WTC11 (cell line): Measurements from ENCODE around the gene TFB1M. TPM values are rescaled to one million over a fixed set of nuclear protein-coding genes. Genes with fewer than 3 reads are reported as not detected.

Experiments
- ATAC-seq: fragments of 200-7000 bp; cut with Tn5 transposase; 2 replicates; pipeline ENCODE4 v1.10.0; 2021; ENCODE audit warnings: mild to moderate bottlenecking, moderate library complexity
- CTCF ChIA-PET: fragments of 300-600 bp; sonication (Branson Sonifier 250); formaldehyde crosslinking; loops from one replicate; lab custom pipeline; 2021; ENCODE audit warnings: antibody characterized with exemption; lab: Charles Lee
- POLR2A ChIA-PET: fragments of 350-600 bp; sonication (Branson Sonifier 250); formaldehyde crosslinking; loops from one replicate; lab custom pipeline; 2021; ENCODE audit warnings: antibody characterized with exemption; lab: Charles Lee
- DNase-seq: peaks from one replicate; pipeline ENCODE4 v3.0.0; 2021; ENCODE audit warnings: low spot score
- H3K27ac Mint-ChIP-seq: 2 replicates; pipeline ENCODE4 v1.8.0; 2021; ENCODE audit warnings: mixed read lengths
- H3K27me3 Mint-ChIP-seq: 2 replicates; pipeline ENCODE4 v1.8.0; 2021; ENCODE audit warnings: low read depth, mild to moderate bottlenecking, moderate library complexity, mixed read lengths
- H3K36me3 Mint-ChIP-seq: 2 replicates; pipeline ENCODE4 v1.8.0; 2021; ENCODE audit warnings: mixed read lengths
- H3K4me1 Mint-ChIP-seq: 2 replicates; pipeline ENCODE4 v1.8.0; 2022; ENCODE audit warnings: mixed read lengths
- H3K4me3 Mint-ChIP-seq: 2 replicates; pipeline ENCODE4 v1.8.0; 2021; ENCODE audit warnings: mild to moderate bottlenecking, moderate library complexity, mixed read lengths
- H3K9me3 Mint-ChIP-seq: 2 replicates; pipeline ENCODE4 v1.8.0; 2021; ENCODE audit warnings: mixed read lengths
- E2F1 ChIP-seq: sonication (generic); formaldehyde crosslinking; IDR thresholded peaks from 2 replicates; pipeline ENCODE4 v1.8.0; 2022; ENCODE audit warnings: mild to moderate bottlenecking, missing genetic modification reagents
- GABPB1 ChIP-seq: sonication (generic); formaldehyde crosslinking; IDR thresholded peaks from 2 replicates; pipeline ENCODE4 v1.8.1; 2023; ENCODE audit warnings: mild to moderate bottlenecking, missing genetic modification reagents
- GRHL2 ChIP-seq: fragments of 250-450 bp; sonication (Bioruptor Pico); IDR thresholded peaks from 2 replicates; pipeline ENCODE4 v1.8.0; 2022; ENCODE audit warnings: mild to moderate bottlenecking, moderate library complexity; ENCODE audit not compliant: insufficient replicate concordance, severe bottlenecking
- HMGA2 ChIP-seq: fragments of 250-450 bp; sonication (Bioruptor Pico); IDR thresholded peaks from 2 replicates; pipeline ENCODE4 v1.4.0; 2021; ENCODE audit warnings: mild to moderate bottlenecking, moderate library complexity
- HMGXB4 ChIP-seq: sonication (generic); formaldehyde crosslinking; IDR thresholded peaks from 2 replicates; pipeline ENCODE4 v1.8.1; 2023; ENCODE audit warnings: mild to moderate bottlenecking, moderate library complexity, missing genetic modification reagents
- IRF2 ChIP-seq: sonication (generic); formaldehyde crosslinking; IDR thresholded peaks from 2 replicates; pipeline ENCODE4 v1.8.0; 2022; ENCODE audit warnings: low read depth, missing genetic modification reagents, borderline replicate concordance
- NFATC4 ChIP-seq: fragments of 250-450 bp; sonication (Bioruptor Pico); IDR thresholded peaks from 2 replicates; pipeline ENCODE4 v1.9.0; 2021; ENCODE audit warnings: mild to moderate bottlenecking
- NFE2L1 ChIP-seq: sonication (generic); formaldehyde crosslinking; IDR thresholded peaks from 2 replicates; pipeline ENCODE4 v1.8.1; 2023; ENCODE audit warnings: missing genetic modification reagents
- NFYB ChIP-seq: sonication (generic); formaldehyde crosslinking; conservative IDR thresholded peaks from 2 replicates; pipeline ENCODE4 v1.8.0; 2022; ENCODE audit warnings: low read depth, missing genetic modification reagents
- NR2C2 ChIP-seq: sonication (generic); formaldehyde crosslinking; IDR thresholded peaks from 2 replicates; pipeline ENCODE4 v1.8.0; 2022; ENCODE audit warnings: mild to moderate bottlenecking, missing genetic modification reagents
- PREB ChIP-seq: sonication (generic); formaldehyde crosslinking; IDR thresholded peaks from 2 replicates; pipeline ENCODE4 v1.8.1; 2022; ENCODE audit warnings: mild to moderate bottlenecking, missing genetic modification reagents, moderate library complexity, borderline replicate concordance
- RELA ChIP-seq: sonication (generic); formaldehyde crosslinking; IDR thresholded peaks from 2 replicates; pipeline ENCODE4 v1.8.1; 2022; ENCODE audit warnings: missing genetic modification reagents, mild to moderate bottlenecking, borderline replicate concordance
- RORB ChIP-seq: fragments of 250-450 bp; sonication (Bioruptor Pico); IDR thresholded peaks from 2 replicates; pipeline ENCODE4 v1.9.0; 2021; ENCODE audit warnings: mild to moderate bottlenecking
- SP1 ChIP-seq: sonication (generic); formaldehyde crosslinking; conservative IDR thresholded peaks from 2 replicates; pipeline ENCODE4 v1.8.1; 2022; ENCODE audit warnings: missing genetic modification reagents
- TP53 ChIP-seq: sonication (generic); formaldehyde crosslinking; IDR thresholded peaks from 2 replicates; pipeline ENCODE4 v1.8.1; 2023; ENCODE audit warnings: mild to moderate bottlenecking, missing genetic modification reagents
- ZNF219 ChIP-seq: sonication (generic); formaldehyde crosslinking; IDR thresholded peaks from 2 replicates; pipeline ENCODE4 v1.8.0; 2023; ENCODE audit warnings: missing genetic modification reagents, mild to moderate bottlenecking, borderline replicate concordance
- ZNF317 ChIP-seq: sonication (generic); formaldehyde crosslinking; IDR thresholded peaks from 2 replicates; pipeline ENCODE4 v1.8.1; 2023; ENCODE audit warnings: low read depth, mild to moderate bottlenecking, moderate library complexity, missing genetic modification reagents, borderline replicate concordance
- ZNF671 ChIP-seq: fragments of 250-450 bp; sonication (Bioruptor Pico); IDR thresholded peaks from 2 replicates; pipeline ENCODE4 v1.8.0; 2021; ENCODE audit warnings: mild to moderate bottlenecking
- total RNA-seq: library from RNA; stranded (reverse); gene quantifications from 3 replicates; pipeline ENCODE4 v1.2.3, GENCODE V29; 2021
- TF ChIP-seq, protein P1 (sequence below): sonication (generic); formaldehyde crosslinking; IDR thresholded peaks from 2 replicates; pipeline ENCODE4 v1.8.0; 2022; ENCODE audit warnings: mild to moderate bottlenecking, missing genetic modification reagents
- TF ChIP-seq, protein P2 (sequence below): sonication (generic); formaldehyde crosslinking; conservative IDR thresholded peaks from 2 replicates; pipeline ENCODE4 v1.8.1; 2022; ENCODE audit warnings: mild to moderate bottlenecking, missing genetic modification reagents
- TF ChIP-seq, protein P3 (sequence below): sonication (generic); formaldehyde crosslinking; IDR thresholded peaks from 2 replicates; pipeline ENCODE4 v1.8.0; 2022; ENCODE audit warnings: mild to moderate bottlenecking, missing genetic modification reagents
- TF ChIP-seq, protein P4 (sequence below): fragments of 250-450 bp; sonication (Bioruptor Pico); IDR thresholded peaks from 2 replicates; pipeline ENCODE4 v2.1.2; 2022; ENCODE audit warnings: mild to moderate bottlenecking, moderate library complexity

The TFB1M gene
- total RNA-seq, 1 experiment from 2014 or later: 41.8 TPM

DNA sequence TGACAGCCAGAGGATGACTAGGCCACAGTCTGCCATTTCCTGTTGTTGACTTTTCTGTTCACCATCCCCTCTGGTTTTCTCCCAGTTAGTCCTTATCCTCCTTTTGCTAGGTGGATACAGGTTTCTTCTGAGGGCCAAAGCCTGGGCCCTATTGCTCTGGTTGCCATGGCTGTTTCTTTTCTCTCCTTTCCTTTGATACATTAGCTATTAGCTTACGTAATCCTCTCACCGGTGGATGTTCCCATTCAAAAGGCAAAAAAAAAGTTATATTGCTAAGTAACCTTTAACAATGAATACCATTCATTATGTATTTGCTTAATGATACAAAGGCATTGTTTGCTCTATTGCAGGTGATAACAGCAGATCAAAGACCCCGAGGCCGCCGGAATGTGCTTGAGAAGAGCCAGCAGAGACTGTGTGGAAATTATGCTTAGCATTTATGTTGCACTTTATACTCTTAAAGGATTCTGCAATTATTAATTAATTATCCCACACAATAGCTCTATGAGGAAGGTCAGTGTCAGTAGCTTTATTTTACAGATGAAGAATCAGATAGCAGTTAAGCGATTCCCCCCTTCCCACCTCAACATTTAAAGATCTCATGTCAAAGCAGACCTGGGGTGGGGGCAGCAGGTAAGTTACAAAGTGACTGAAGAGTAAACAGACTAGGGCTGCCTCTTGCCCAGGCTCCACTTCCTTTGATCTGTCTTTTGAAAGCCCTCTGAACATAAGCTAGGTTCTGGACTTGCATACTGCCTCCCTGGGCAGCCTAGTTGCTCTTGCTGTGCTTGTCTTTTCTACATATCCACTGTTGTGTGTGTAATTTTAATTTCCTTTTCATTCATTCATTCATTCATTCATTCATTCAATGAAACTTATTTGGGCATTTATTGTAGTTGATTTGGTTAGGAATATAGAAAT lies 14.5 kb upstream of the TFB1M start (continued):
- TF ChIP-seq, protein P1, sequence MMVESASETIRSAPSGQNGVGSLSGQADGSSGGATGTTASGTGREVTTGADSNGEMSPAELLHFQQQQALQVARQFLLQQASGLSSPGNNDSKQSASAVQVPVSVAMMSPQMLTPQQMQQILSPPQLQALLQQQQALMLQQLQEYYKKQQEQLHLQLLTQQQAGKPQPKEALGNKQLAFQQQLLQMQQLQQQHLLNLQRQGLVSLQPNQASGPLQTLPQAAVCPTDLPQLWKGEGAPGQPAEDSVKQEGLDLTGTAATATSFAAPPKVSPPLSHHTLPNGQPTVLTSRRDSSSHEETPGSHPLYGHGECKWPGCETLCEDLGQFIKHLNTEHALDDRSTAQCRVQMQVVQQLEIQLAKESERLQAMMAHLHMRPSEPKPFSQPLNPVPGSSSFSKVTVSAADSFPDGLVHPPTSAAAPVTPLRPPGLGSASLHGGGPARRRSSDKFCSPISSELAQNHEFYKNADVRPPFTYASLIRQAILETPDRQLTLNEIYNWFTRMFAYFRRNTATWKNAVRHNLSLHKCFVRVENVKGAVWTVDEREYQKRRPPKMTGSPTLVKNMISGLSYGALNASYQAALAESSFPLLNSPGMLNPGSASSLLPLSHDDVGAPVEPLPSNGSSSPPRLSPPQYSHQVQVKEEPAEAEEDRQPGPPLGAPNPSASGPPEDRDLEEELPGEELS (CRISPR knock-in tag): no peak
- TF ChIP-seq, protein P2, sequence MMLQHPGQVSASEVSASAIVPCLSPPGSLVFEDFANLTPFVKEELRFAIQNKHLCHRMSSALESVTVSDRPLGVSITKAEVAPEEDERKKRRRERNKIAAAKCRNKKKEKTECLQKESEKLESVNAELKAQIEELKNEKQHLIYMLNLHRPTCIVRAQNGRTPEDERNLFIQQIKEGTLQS (CRISPR knock-in tag): no peak
- TF ChIP-seq, protein P3, sequence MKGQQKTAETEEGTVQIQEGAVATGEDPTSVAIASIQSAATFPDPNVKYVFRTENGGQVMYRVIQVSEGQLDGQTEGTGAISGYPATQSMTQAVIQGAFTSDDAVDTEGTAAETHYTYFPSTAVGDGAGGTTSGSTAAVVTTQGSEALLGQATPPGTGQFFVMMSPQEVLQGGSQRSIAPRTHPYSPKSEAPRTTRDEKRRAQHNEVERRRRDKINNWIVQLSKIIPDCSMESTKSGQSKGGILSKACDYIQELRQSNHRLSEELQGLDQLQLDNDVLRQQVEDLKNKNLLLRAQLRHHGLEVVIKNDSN (CRISPR knock-in tag): no peak
- TF ChIP-seq ZNF219 (CRISPR knock-in tag) (no peak), NFE2L1 (CRISPR knock-in tag) (no peak), GABPB1 (no peak; the same call in 1 of the 2 replicates), HMGXB4 (CRISPR knock-in tag) (no peak), TP53 (CRISPR knock-in tag) (no peak)
- TF ChIP-seq, all 79 proteins: peak for 0

DNA sequence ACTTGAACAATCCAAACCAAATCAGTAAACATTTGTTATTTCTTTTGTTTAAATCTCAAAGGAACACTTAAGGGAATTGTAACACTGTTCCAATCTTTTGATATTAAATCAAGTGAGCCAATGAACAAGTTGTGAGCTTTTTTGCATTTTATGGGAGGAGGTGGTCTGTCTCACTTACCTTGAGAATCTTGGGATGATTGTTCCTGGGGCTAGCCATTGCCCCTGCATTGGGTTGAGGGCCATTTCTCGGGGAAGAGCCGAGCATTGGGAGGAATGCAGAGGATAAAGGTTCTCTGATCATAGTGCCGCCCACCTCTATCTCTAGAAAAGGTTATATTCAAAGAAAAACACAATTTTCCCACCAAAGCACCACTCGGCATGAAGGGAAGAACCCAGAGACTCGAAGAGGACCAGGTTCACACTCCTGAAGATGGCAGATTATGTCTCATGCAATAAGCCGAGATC lies 13.8 kb upstream of the TFB1M start:
- Mint-ChIP-seq H3K9me3 (no peaks in the 10 kb centered on the region), H3K27me3 (no peaks in the 10 kb centered on the region), H3K4me3 (no peak overlapping the region), H3K36me3 (no peaks in the 10 kb centered on the region), H3K4me1 (peaks cover 26% of the 10 kb centered on the region), H3K27ac (no peak overlapping the region)
- ChIA-PET POLR2A (no interaction called here), CTCF (interaction anchor here (1.0 to 1.6 kb wide), 4 partner anchors 166 to 460 kb away, joined by 3 to 5 read pairs (median 3); no protein-coding TSS in a partner anchor)
- no peak for DNase-seq
- TF ChIP-seq, protein P4, sequence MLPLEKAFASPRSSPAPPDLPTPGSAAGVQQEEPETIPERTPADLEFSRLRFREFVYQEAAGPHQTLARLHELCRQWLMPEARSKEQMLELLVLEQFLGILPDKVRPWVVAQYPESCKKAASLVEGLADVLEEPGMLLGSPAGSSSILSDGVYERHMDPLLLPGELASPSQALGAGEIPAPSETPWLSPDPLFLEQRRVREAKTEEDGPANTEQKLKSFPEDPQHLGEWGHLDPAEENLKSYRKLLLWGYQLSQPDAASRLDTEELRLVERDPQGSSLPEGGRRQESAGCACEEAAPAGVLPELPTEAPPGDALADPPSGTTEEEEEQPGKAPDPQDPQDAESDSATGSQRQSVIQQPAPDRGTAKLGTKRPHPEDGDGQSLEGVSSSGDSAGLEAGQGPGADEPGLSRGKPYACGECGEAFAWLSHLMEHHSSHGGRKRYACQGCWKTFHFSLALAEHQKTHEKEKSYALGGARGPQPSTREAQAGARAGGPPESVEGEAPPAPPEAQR (CRISPR knock-in tag): no peak
- TF ChIP-seq PREB (no peak), NFATC4 (no peak), NR2C2 (no peak), ZNF671 (no peak), NFYB (CRISPR knock-in tag) (no peak), E2F1 (CRISPR knock-in tag) (no peak), RORB (CRISPR knock-in tag) (no peak), IRF2 (CRISPR knock-in tag) (no peak), HMGA2 (CRISPR knock-in tag) (no peak), SP1 (no peak), GRHL2 (CRISPR knock-in tag) (no peak), RELA (CRISPR knock-in tag) (no peak), ZNF317 (no peak)
- TF ChIP-seq, protein P3 (CRISPR knock-in tag): no peak
- TF ChIP-seq, all 79 proteins: peak for 0
- ATAC-seq: no peak
